ENCODE data around the gene GPR157. TPM values are rescaled to one million over a fixed set of nuclear protein-coding genes. Genes with fewer than 3 reads are reported as not detected.

Gene GPR157
- total and polyA plus RNA-seq, 2 experiments from 2014 or later = 0.81 to 3.9 TPM

DNA sequence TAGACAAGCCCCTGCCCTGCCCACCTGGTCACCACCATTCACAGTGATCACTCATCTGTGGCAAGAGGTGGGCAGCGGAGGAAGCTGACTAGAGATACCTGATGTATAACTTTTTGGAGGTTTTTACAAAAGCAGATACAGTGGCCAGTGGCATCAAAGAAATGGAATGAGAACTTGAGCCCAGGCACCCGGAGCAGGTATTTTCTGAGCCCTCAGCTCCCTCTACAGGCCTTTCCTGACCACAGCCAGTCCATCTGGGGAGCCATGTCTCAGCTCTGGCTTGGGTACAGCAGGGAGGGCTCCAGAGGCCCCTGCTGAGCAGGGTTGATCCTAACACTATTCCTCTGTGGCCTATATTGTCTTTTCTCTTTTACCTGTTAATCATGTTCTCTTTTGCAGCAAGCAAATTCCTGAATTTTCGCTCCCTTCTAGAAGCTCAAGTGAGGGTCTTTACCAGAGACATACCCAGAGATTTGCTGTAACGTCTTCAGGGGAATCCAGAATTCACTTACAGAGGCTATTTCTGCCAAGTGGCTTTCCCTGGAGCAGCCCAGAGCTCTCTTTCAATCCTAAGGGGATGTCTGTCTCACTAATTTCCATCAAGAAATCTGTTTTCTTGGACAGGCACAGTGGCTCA, 27.3 kb downstream of the GPR157 start:
- H2AFZ ChIP-seq = no peak overlapping the region
- no peak overlapping the region for H3K4me2 ChIP-seq
- Mint-ChIP-seq H3K27ac (no peak overlapping the region), H3K36me3 (ENCODE audit: low read depth) (peaks cover 14% of the 10 kb centered on the region), H3K9me3 (peaks cover 14% of the 10 kb centered on the region), H3K4me1 (peaks cover 6% of the 10 kb centered on the region; the same call in 2 of the 3 replicates), H3K27me3 (ENCODE audit: insufficient read depth, low read depth, poor library complexity) (peaks cover 5% of the 10 kb centered on the region), H3K4me3 (no peak overlapping the region)
- no peak overlapping the region for H3K4me3 ChIP-seq
- peak; percentile 98 for ATAC-seq
- TF ChIP-seq ZNF114 (CRISPR knock-in tag; IDR thresholded peaks at IDR 0.05) (no peak), NANOG (IDR thresholded peaks at IDR 0.05; ENCODE audit: borderline replicate concordance) (no peak)
- TF ChIP-seq, protein P1, sequence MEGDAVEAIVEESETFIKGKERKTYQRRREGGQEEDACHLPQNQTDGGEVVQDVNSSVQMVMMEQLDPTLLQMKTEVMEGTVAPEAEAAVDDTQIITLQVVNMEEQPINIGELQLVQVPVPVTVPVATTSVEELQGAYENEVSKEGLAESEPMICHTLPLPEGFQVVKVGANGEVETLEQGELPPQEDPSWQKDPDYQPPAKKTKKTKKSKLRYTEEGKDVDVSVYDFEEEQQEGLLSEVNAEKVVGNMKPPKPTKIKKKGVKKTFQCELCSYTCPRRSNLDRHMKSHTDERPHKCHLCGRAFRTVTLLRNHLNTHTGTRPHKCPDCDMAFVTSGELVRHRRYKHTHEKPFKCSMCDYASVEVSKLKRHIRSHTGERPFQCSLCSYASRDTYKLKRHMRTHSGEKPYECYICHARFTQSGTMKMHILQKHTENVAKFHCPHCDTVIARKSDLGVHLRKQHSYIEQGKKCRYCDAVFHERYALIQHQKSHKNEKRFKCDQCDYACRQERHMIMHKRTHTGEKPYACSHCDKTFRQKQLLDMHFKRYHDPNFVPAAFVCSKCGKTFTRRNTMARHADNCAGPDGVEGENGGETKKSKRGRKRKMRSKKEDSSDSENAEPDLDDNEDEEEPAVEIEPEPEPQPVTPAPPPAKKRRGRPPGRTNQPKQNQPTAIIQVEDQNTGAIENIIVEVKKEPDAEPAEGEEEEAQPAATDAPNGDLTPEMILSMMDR (conservative IDR thresholded peaks at IDR 0.05; ENCODE audit: low read depth in 2 of 2) = peak; percentile 72 to 90
- peak; percentile 86 for DNase-seq (ENCODE audit: low spot score)
- no peaks in the 10 kb centered on the region for H3K27me3 ChIP-seq (ENCODE audit: insufficient read depth)
- no peaks in the 10 kb centered on the region for H3K36me3 ChIP-seq (ENCODE audit: insufficient read depth)
- no peaks in the 10 kb centered on the region for H3K79me2 ChIP-seq (replicated peaks; ENCODE audit: insufficient read depth)
- no peaks in the 10 kb centered on the region for H3K9me2 ChIP-seq (ENCODE audit: insufficient read depth)
- peaks cover 4% of the 10 kb centered on the region; the same call in 1 of the 2 replicates for H3K4me1 ChIP-seq (ENCODE audit: insufficient read depth)
- H3K27ac ChIP-seq (ENCODE audit: low read depth) = no peak overlapping the region
- H4K20me1 ChIP-seq (replicated peaks; ENCODE audit: insufficient read depth) = no peaks in the 10 kb centered on the region
- H3F3A ChIP-seq (replicated peaks; ENCODE audit: low read depth) = no peaks in the 10 kb centered on the region

DNA sequence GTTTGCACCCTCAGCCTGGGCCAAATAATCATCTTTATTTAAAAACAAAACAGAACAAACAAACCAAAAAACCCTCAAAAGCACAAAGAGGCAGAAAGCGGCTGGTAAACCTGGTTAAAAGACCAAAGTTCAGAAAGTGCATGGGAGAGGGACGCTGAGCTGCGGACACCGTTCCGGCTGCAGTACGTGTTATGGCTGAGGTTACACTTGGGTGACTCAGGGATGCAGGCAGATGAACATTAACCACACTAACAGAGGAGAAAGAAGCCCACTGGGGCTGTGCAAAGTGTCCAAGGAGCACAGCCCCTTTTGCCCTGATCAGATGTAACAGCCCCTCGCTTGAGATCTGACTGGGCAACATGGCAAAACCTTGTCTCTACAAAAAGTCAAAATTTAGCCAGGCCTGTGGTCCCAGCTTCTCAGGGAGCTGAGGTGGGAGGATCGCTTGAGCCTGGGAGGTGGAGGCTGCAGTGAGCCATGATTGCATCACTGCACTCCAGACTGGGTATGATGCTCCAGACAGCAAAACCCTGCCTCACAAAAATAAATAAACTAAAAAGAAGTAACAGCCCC, 28.3 kb downstream of the GPR157 start:
- Histone ChIP-seq H3K4me1 (ENCODE audit: insufficient read depth) (peaks cover 4% of the 10 kb centered on the region; the same call in 1 of the 2 replicates), H3K9me2 (ENCODE audit: insufficient read depth) (no peaks in the 10 kb centered on the region), H3K27ac (ENCODE audit: low read depth) (no peak overlapping the region), H3K4me3 (no peak overlapping the region), H3K27me3 (ENCODE audit: insufficient read depth) (no peaks in the 10 kb centered on the region), H4K20me1 (replicated peaks; ENCODE audit: insufficient read depth) (no peaks in the 10 kb centered on the region), H3K4me2 (no peak overlapping the region), H3K36me3 (ENCODE audit: insufficient read depth) (peaks cover 8% of the 10 kb centered on the region; the same call in 1 of the 2 replicates), H2AFZ (no peak overlapping the region), H3F3A (replicated peaks; ENCODE audit: low read depth) (no peaks in the 10 kb centered on the region), H3K79me2 (replicated peaks; ENCODE audit: insufficient read depth) (no peaks in the 10 kb centered on the region)
- Mint-ChIP-seq H3K4me1 (peaks cover 6% of the 10 kb centered on the region; the same call in 2 of the 3 replicates), H3K27ac (no peak overlapping the region), H3K9me3 (peaks cover 24% of the 10 kb centered on the region), H3K36me3 (ENCODE audit: low read depth) (peaks cover 19% of the 10 kb centered on the region), H3K27me3 (ENCODE audit: insufficient read depth, low read depth, poor library complexity) (peaks cover 2% of the 10 kb centered on the region), H3K4me3 (no peak overlapping the region)
- ATAC-seq = no peak
- DNase-seq (ENCODE audit: low spot score) = no peak
- TF ChIP-seq CREB1 (CRISPR knock-in tag; IDR thresholded peaks at IDR 0.05; ENCODE audit: low read depth) (no peak), EZH2phosphoT487 (IDR thresholded peaks at IDR 0.05; ENCODE audit: unreplicated experiment) (no peak), STAT1 (IDR thresholded peaks at IDR 0.05; ENCODE audit: unreplicated experiment) (no peak), NANOG (IDR thresholded peaks at IDR 0.05; ENCODE audit: borderline replicate concordance) (no peak), JUNB (IDR thresholded peaks at IDR 0.05; ENCODE audit: unreplicated experiment) (no peak)
- TF ChIP-seq, protein P1 (conservative IDR thresholded peaks at IDR 0.05; ENCODE audit: low read depth in 2 of 2) = no peak
- TF ChIP-seq, protein P2, sequence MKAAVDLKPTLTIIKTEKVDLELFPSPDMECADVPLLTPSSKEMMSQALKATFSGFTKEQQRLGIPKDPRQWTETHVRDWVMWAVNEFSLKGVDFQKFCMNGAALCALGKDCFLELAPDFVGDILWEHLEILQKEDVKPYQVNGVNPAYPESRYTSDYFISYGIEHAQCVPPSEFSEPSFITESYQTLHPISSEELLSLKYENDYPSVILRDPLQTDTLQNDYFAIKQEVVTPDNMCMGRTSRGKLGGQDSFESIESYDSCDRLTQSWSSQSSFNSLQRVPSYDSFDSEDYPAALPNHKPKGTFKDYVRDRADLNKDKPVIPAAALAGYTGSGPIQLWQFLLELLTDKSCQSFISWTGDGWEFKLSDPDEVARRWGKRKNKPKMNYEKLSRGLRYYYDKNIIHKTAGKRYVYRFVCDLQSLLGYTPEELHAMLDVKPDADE (IDR thresholded peaks at IDR 0.05) = no peak
- TF ChIP-seq, protein P3, sequence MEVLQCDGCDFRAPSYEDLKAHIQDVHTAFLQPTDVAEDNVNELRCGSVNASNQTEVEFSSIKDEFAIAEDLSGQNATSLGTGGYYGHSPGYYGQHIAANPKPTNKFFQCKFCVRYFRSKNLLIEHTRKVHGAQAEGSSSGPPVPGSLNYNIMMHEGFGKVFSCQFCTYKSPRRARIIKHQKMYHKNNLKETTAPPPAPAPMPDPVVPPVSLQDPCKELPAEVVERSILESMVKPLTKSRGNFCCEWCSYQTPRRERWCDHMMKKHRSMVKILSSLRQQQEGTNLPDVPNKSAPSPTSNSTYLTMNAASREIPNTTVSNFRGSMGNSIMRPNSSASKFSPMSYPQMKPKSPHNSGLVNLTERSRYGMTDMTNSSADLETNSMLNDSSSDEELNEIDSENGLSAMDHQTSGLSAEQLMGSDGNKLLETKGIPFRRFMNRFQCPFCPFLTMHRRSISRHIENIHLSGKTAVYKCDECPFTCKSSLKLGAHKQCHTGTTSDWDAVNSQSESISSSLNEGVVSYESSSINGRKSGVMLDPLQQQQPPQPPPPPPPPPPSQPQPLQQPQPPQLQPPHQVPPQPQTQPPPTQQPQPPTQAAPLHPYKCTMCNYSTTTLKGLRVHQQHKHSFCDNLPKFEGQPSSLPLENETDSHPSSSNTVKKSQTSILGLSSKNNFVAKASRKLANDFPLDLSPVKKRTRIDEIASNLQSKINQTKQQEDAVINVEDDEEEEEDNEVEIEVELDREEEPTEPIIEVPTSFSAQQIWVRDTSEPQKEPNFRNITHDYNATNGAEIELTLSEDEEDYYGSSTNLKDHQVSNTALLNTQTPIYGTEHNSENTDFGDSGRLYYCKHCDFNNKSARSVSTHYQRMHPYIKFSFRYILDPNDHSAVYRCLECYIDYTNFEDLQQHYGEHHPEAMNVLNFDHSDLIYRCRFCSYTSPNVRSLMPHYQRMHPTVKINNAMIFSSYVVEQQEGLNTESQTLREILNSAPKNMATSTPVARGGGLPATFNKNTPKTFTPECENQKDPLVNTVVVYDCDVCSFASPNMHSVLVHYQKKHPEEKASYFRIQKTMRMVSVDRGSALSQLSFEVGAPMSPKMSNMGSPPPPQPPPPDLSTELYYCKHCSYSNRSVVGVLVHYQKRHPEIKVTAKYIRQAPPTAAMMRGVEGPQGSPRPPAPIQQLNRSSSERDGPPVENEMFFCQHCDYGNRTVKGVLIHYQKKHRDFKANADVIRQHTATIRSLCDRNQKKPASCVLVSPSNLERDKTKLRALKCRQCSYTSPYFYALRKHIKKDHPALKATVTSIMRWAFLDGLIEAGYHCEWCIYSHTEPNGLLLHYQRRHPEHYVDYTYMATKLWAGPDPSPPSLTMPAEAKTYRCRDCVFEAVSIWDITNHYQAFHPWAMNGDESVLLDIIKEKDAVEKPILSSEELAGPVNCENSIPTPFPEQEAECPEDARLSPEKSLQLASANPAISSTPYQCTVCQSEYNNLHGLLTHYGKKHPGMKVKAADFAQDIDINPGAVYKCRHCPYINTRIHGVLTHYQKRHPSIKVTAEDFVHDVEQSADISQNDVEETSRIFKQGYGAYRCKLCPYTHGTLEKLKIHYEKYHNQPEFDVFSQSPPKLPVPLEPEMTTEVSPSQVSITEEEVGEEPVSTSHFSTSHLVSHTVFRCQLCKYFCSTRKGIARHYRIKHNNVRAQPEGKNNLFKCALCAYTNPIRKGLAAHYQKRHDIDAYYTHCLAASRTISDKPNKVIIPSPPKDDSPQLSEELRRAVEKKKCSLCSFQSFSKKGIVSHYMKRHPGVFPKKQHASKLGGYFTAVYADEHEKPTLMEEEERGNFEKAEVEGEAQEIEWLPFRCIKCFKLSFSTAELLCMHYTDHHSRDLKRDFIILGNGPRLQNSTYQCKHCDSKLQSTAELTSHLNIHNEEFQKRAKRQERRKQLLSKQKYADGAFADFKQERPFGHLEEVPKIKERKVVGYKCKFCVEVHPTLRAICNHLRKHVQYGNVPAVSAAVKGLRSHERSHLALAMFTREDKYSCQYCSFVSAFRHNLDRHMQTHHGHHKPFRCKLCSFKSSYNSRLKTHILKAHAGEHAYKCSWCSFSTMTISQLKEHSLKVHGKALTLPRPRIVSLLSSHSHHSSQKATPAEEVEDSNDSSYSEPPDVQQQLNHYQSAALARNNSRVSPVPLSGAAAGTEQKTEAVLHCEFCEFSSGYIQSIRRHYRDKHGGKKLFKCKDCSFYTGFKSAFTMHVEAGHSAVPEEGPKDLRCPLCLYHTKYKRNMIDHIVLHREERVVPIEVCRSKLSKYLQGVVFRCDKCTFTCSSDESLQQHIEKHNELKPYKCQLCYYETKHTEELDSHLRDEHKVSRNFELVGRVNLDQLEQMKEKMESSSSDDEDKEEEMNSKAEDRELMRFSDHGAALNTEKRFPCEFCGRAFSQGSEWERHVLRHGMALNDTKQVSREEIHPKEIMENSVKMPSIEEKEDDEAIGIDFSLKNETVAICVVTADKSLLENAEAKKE (CRISPR knock-in tag; IDR thresholded peaks at IDR 0.05) = no peak
